Thyroid gland (tissue), 4 donors: ENCODE measurements around the gene PLCG2. TPM values are rescaled to one million over a fixed set of nuclear protein-coding genes. Genes with fewer than 3 reads are reported as not detected.

Source experiments
- DNase-seq, 2 donors: peaks; one replicate each; pipeline ENCODE4 v3.0.0-alpha.2; 2019
- H3K27ac ChIP-seq, 3 donors: fragments of 200-600 bp; sonication (generic); 1 replicate in 2 of 3; 2 replicates in 1 of 3; pipeline ENCODE4 v1.5.1; 2016 to 2019; ENCODE audit warnings: mild to moderate bottlenecking in 1 of 3, moderate library complexity in 1 of 3
- H3K27me3 ChIP-seq: fragments of 200-600 bp; sonication (generic); one replicate; pipeline ENCODE4 v1.5.1; 2019
- H3K36me3 ChIP-seq, 2 donors: fragments of 200-600 bp; sonication (generic); one replicate each; pipeline ENCODE4 v1.5.1; 2016 to 2019
- H3K4me1 ChIP-seq, 2 donors: fragments of 200-600 bp; sonication (generic); one replicate each; pipeline ENCODE4 v1.5.1; 2017 to 2019
- H3K4me3 ChIP-seq, 3 donors: fragments of 200-600 bp; sonication (generic); replicated peaks in 1 of 3; 1 replicate in 2 of 3; 2 replicates in 1 of 3; pipeline ENCODE4 v1.5.1; 2016; ENCODE audit warnings: mild to moderate bottlenecking in 1 of 3
- H3K9me3 ChIP-seq: fragments of 200-600 bp; sonication (generic); one replicate; pipeline ENCODE4 v1.5.1; 2017
- CTCF ChIP-seq, 6 experiments: fragments of 200-600 bp in 3 of 6; fragments of 450-650 bp in 3 of 6; sonication (generic) in 3 of 6; IDR thresholded peaks; one replicate each; pipeline ENCODE4 v1.5.1; 2016 to 2019; ENCODE audit warnings: antibody characterized with exemption in 6 of 6, mild to moderate bottlenecking in 2 of 6, inconsistent platforms in 1 of 6, moderate library complexity in 1 of 6
- POLR2A ChIP-seq, 2 donors: fragments of 450-650 bp; IDR thresholded peaks; one replicate each; pipeline ENCODE4 v1.6.1; 2017; ENCODE audit warnings: antibody characterized with exemption in 2 of 2, mild to moderate bottlenecking in 2 of 2, moderate library complexity in 1 of 2
- WGBS, 2 donors: methylation state at CpG; one replicate each; pipeline ENCODE4 v1.1.5; 2017; 5-methylcytosine and 5-hydroxymethylcytosine counted together
- intact Hi-C: fragments of 100-400 bp; cut with DNase I; formaldehyde crosslinking; loops from one replicate; pipeline ENCODE4 v1.15.1; 2023
- total RNA-seq, 4 donors: library from RNA; depleted of rRNA; stranded (reverse); fragments of >200 nt; gene quantifications; one replicate each; pipeline ENCODE4 v1.2.3, GENCODE V29; 2016

PLCG2 gene
- total RNA-seq, 4 donors from 2014 or later, result 9.2 to 12.1 (median 10.3) TPM

- no peaks in the 10 kb centered on the region for H3K4me1 ChIP-seq
- no peaks in the 10 kb centered on the region for H3K36me3 ChIP-seq
- no peak overlapping the region for H3K27ac ChIP-seq
- no peaks in the 10 kb centered on the region for H3K9me3 ChIP-seq
- no peak for DNase-seq
- H3K4me3 ChIP-seq, result no peak overlapping the region
- intact Hi-C loops, result no loop called here
- 97 to 100% methylated on average over 2 of the region's 2 CpGs for whole genome bisulfite sequencing, 2 donors
- TF ChIP-seq POLR2A (IDR thresholded peaks at IDR 0.05), result no peak
- TF ChIP-seq CTCF (IDR thresholded peaks at IDR 0.05), result no peak
- H3K27me3 ChIP-seq, result no peaks in the 10 kb centered on the region
Measured at GRCh38 chr16:81834868-81835267, 55.8 kb downstream of the PLCG2 start.

GRCh38 chr16:81836279-81837054 lies 57.4 kb downstream of the PLCG2 start:
- Histone ChIP-seq H3K27me3 (no peaks in the 10 kb centered on the region), H3K4me1 (no peaks in the 10 kb centered on the region), H3K4me3 (no peak overlapping the region), H3K9me3 (no peaks in the 10 kb centered on the region), H3K27ac (no peak overlapping the region), H3K36me3 (no peaks in the 10 kb centered on the region)
- intact Hi-C loops, result no loop called here
- DNase-seq, result no peak
- TF ChIP-seq CTCF (IDR thresholded peaks at IDR 0.05) (no peak), POLR2A (IDR thresholded peaks at IDR 0.05) (no peak)
- 80 to 84% methylated on average over 12 of the region's 12 CpGs for WGBS, 2 donors

DNA sequence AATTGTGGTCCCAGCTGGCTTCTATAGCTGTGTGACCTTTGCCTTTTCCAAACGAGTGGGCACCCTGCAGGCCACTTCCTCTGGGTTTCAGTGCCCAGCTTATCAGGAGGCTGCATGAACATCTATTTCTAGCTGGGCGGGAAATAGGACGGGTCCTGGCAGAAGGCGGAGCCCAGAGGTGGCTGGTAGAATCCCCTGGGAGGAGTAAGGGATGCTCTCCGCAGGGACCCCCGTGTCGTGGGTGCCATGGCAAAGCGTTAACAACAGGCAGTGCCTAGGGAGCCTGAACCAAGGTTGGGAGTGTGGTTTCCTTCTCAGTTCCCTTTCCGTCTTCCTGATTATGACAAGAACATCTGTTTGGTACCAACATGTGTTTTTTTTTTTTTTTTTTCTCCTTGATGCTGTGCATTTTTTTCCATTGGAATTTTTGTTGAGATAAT lies 58.2 kb downstream of the PLCG2 start:
- Histone ChIP-seq H3K27me3 (no peaks in the 10 kb centered on the region), H3K4me3 (no peak overlapping the region), H3K27ac (no peak overlapping the region), H3K9me3 (no peaks in the 10 kb centered on the region), H3K36me3 (no peaks in the 10 kb centered on the region), H3K4me1 (no peaks in the 10 kb centered on the region)
- TF ChIP-seq POLR2A (IDR thresholded peaks at IDR 0.05), result no peak
- TF ChIP-seq CTCF (IDR thresholded peaks at IDR 0.05), result no peak
- 71 to 74% methylated on average over 8 to 9 of the region's 9 CpGs for WGBS, 2 donors
- no peak for DNase-seq
- intact Hi-C loops, result no loop called here

GRCh38 chr16:81838794-81839193 lies 59.7 kb downstream of the PLCG2 start:
- H3K9me3 ChIP-seq, result no peaks in the 10 kb centered on the region
- H3K4me1 ChIP-seq, result no peaks in the 10 kb centered on the region
- no peaks in the 10 kb centered on the region for H3K27me3 ChIP-seq
- TF ChIP-seq POLR2A (IDR thresholded peaks at IDR 0.05), result no peak
- TF ChIP-seq CTCF (IDR thresholded peaks at IDR 0.05), result no peak
- H3K36me3 ChIP-seq, result no peaks in the 10 kb centered on the region
- WGBS, 2 donors, result 60 to 64% methylated on average over 4 of the region's 4 CpGs
- no peak for DNase-seq
- no peak overlapping the region for H3K27ac ChIP-seq
- intact Hi-C loops, result no loop called here
- H3K4me3 ChIP-seq, result no peak overlapping the region

DNA sequence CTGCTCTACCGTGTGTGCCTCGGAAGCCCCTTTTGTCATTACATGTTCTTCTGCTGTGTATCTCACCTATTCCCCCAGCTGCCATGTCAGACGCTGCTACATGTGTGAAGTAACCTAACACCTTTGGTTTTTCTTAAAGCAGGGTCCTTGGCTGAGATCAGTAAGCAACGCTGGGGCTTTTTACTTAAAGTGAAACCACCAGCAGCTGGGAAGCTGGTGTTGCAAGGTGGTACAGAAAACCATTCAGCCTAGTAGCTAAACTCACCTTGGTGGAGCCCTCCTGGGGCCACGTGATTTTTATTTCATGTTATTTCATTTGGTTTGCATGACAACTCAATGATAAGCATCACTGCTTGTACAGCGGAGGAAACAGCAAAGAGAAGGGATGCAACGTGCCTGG lies 62.6 kb downstream of the PLCG2 start:
- no peak overlapping the region for H3K4me3 ChIP-seq
- no peaks in the 10 kb centered on the region for H3K9me3 ChIP-seq
- H3K27me3 ChIP-seq, result no peaks in the 10 kb centered on the region
- TF ChIP-seq POLR2A (IDR thresholded peaks at IDR 0.05) (no peak), CTCF (IDR thresholded peaks at IDR 0.05) (no peak)
- intact Hi-C loops, result no loop called here
- no peak overlapping the region for H3K27ac ChIP-seq
- H3K4me1 ChIP-seq, result no peaks in the 10 kb centered on the region
- H3K36me3 ChIP-seq, result no peaks in the 10 kb centered on the region
- DNase-seq, result no peak
- WGBS, 2 donors, result 60 to 62% methylated on average over 7 of the region's 7 CpGs
